Upper lobe of left lung (tissue), 4 donors: ENCODE results near the gene POMGNT2.

Experiments
- CTCF ChIP-seq, 6 experiments: fragments of 450-650 bp in 4 of 6; fragments of 200-600 bp in 2 of 6; sonication (generic) in 2 of 6; IDR thresholded peaks; one replicate each; pipeline ENCODE4 v1.5.1; 2016 to 2019; ENCODE audit warnings: antibody characterized with exemption in 6 of 6
- EP300 ChIP-seq, 4 donors: sonication (generic); formaldehyde crosslinking; IDR thresholded peaks; one replicate each; pipeline ENCODE4 v1.5.1; 2017; ENCODE audit warnings: antibody characterized with exemption in 4 of 4, control low read depth in 2 of 4
- POLR2A ChIP-seq, 4 donors: fragments of 450-650 bp; IDR thresholded peaks; one replicate each; pipeline ENCODE4 v1.5.1; 2016 to 2017; ENCODE audit warnings: antibody characterized with exemption in 4 of 4, mild to moderate bottlenecking in 2 of 4
- POLR2AphosphoS5 ChIP-seq, 2 donors: sonication (generic); formaldehyde crosslinking; IDR thresholded peaks; one replicate each; pipeline ENCODE4 v1.5.1; 2017; ENCODE audit warnings: antibody characterized with exemption in 2 of 2

- no peak for TF ChIP-seq CTCF (IDR thresholded peaks at IDR 0.05)
- TF ChIP-seq POLR2AphosphoS5 (IDR thresholded peaks at IDR 0.05), result no peak
- no peak for TF ChIP-seq POLR2A (IDR thresholded peaks at IDR 0.05)
- TF ChIP-seq EP300 (IDR thresholded peaks at IDR 0.05), result no peak
These were observed 74.4 kb downstream of the POMGNT2 start for GRCh38 chr3:43031485-43031884.
